ENCODE results near the gene STAT1.

GRCh38 chr2:191015831-191016230 lies 1.9 kb upstream of the STAT1 start:
- TF ChIP-seq, protein P1, sequence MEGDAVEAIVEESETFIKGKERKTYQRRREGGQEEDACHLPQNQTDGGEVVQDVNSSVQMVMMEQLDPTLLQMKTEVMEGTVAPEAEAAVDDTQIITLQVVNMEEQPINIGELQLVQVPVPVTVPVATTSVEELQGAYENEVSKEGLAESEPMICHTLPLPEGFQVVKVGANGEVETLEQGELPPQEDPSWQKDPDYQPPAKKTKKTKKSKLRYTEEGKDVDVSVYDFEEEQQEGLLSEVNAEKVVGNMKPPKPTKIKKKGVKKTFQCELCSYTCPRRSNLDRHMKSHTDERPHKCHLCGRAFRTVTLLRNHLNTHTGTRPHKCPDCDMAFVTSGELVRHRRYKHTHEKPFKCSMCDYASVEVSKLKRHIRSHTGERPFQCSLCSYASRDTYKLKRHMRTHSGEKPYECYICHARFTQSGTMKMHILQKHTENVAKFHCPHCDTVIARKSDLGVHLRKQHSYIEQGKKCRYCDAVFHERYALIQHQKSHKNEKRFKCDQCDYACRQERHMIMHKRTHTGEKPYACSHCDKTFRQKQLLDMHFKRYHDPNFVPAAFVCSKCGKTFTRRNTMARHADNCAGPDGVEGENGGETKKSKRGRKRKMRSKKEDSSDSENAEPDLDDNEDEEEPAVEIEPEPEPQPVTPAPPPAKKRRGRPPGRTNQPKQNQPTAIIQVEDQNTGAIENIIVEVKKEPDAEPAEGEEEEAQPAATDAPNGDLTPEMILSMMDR (conservative IDR thresholded peaks at IDR 0.05) = no peak
- TF ChIP-seq EZH2 (IDR thresholded peaks at IDR 0.05; ENCODE audit: low read depth) = no peak
